CD4-positive, alpha-beta T cell treated with Interleukin-4 for 4 hours (primary cell): Measurements from ENCODE around the gene SPATA32.
A peak's percentile ranks its signal among the peaks of the same experiment; 100 is the strongest.
"Not testable (repeated sequence)": the region's sequence is repeated elsewhere in the genome, so short reads cannot be mapped to it uniquely, and the experiment has no call there.

Experiments used
- DNase-seq: peaks from one replicate; pipeline ENCODE4 v3.0.0-alpha.2; 2020

SPATA32 gene

GRCh38 chr17:45270828-45271418 is 9.0 kb upstream of the SPATA32 start:
- peak; percentile 31 for DNase-seq

GRCh38 chr17:45269912-45270311 is 8.0 kb upstream of the SPATA32 start:
- DNase-seq: no peak

GRCh38 chr17:45267436-45268055 is 5.7 kb upstream of the SPATA32 start:
- DNase-seq: no peak

- DNase-seq: no peak
Measured at GRCh38 chr17:45266372-45266926, 4.6 kb upstream of the SPATA32 start.

GRCh38 chr17:45265821-45266220 is 3.9 kb upstream of the SPATA32 start:
- DNase-seq: no peak

- DNase-seq: no peak
Measured at GRCh38 chr17:45264988-45265387, 3.1 kb upstream of the SPATA32 start.

- DNase-seq: no peak
Measured at GRCh38 chr17:45264430-45264829, 2.5 kb upstream of the SPATA32 start.

- no peak for DNase-seq
Measured at GRCh38 chr17:45263477-45263860, 1.6 kb upstream of the SPATA32 start.

GRCh38 chr17:45262516-45263476 is 902 bp upstream of the SPATA32 start:
- no peak for DNase-seq

- no peak for DNase-seq
Measured at GRCh38 chr17:45260204-45260783, 1.6 kb downstream of the SPATA32 start.

GRCh38 chr17:45258981-45259380 is 2.9 kb downstream of the SPATA32 start:
- DNase-seq: no peak

- no peak for DNase-seq
Measured at GRCh38 chr17:45257115-45257514, 4.8 kb downstream of the SPATA32 start.

- no peak for DNase-seq
Measured at GRCh38 chr17:45256114-45256966, 5.6 kb downstream of the SPATA32 start.

GRCh38 chr17:45255358-45255757 is 6.5 kb downstream of the SPATA32 start:
- no peak for DNase-seq

GRCh38 chr17:45253879-45254278 is 8.0 kb downstream of the SPATA32 start:
- no peak for DNase-seq

- DNase-seq: not testable (repeated sequence)
Measured at GRCh38 chr17:45253237-45253636, 8.7 kb downstream of the SPATA32 start.

GRCh38 chr17:45251931-45252330 is 10.0 kb downstream of the SPATA32 start:
- no peak for DNase-seq

GRCh38 chr17:45248132-45248957 is 13.5 kb downstream of the SPATA32 start:
- DNase-seq: peak; percentile 81

GRCh38 chr17:45247429-45248131 is 14.3 kb downstream of the SPATA32 start:
- DNase-seq: peak; percentile 96

GRCh38 chr17:45246861-45247428 is 14.9 kb downstream of the SPATA32 start:
- DNase-seq: no peak
